ENCODE results near the gene CENPQ. TPM values are rescaled to one million over a fixed set of nuclear protein-coding genes. Genes with fewer than 3 reads are reported as not detected.
A peak's percentile ranks its signal among the peaks of the same experiment; 100 is the strongest.

Gene CENPQ, protein sequence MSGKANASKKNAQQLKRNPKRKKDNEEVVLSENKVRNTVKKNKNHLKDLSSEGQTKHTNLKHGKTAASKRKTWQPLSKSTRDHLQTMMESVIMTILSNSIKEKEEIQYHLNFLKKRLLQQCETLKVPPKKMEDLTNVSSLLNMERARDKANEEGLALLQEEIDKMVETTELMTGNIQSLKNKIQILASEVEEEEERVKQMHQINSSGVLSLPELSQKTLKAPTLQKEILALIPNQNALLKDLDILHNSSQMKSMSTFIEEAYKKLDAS
- total RNA-seq = 13.9 and 14.1 TPM in 2 replicates

DNA sequence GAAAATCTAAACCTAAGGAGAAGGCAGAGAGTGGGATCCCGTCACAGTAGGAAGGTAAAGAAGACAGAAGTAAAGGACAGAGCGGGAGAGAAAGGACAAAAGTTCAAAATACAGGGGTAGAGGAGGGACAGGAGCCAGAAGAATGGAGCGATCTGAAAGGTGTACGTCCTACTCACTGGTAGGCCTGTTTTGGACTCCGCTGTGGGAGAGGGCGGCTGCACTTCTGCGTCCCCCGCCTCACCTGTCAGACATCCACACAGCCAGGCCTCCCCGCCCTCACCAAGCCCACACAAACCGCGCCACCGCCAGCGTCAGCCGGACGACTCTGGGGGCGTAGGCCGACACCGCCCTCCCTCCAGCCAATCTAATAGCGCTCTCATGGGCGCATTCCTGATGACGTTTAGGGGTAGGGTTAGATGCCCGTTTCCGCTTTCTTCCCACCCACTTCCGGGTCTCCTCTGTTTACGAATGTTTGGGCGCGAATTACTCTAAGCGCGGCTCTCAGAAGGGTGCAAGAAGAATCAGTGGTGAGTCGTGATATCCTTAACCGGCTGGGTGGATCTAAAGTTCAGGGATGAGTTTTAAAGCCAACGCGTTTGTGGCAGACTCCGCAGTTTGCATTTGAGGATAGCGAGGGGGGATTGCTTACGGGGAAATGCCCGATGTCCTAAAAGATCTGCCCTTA, at the start of gene CENPQ, which contains the start of gene MMUT:
CENPQ (plus strand) TSS at position 444 of the 685 bp plus-strand sequence. CDS start 6,807 bp downstream, outside the sequence.
MMUT (minus strand) TSS at position 327 of the 685 bp plus-strand sequence. CDS start 3,787 bp downstream, outside the sequence.
- no peaks in the 10 kb centered on the region for H3K27me3 Mint-ChIP-seq (ENCODE audit: low read depth)
- peak within 1 kb of the TSS; percentile 97 for H3K27ac Mint-ChIP-seq
- H3K9me3 Mint-ChIP-seq = no peaks in the 10 kb centered on the region
- DNase-seq (ENCODE audit: low spot score) = peak; percentile 91
- H3K36me3 Mint-ChIP-seq (ENCODE audit: low read depth) = peaks cover 26% of the 10 kb centered on the region
- H3K4me1 Mint-ChIP-seq (ENCODE audit: low read depth) = peaks cover 36% of the 10 kb centered on the region
- intact Hi-C loops (cut with micrococcal nuclease) = loop anchor here (2.0 to 5.0 kb wide), 2 partner anchors 20 to 89 kb away; partner anchors contain the start of gene C6orf141
- H3K4me3 Mint-ChIP-seq (ENCODE audit: low read depth) = peak within 1 kb of the TSS; percentile 99

DNA sequence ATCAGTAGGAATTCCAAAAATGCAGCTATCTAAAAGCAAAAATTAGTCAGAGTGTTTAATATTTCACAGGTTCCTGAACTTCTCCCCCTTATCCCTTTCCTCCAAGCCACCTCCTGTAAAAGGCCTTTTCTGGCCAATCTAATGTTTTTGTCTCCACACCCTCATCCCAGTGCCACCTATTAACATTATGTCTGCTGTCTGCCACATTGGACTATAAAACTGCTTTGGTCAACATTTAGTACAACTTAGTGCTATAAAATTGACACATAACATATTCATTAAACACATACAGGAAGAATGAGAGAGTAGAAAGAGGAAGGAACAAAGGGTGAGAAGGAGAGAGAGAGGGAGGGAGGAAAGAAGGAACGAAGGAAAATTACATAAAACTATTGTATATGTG, 47.8 kb upstream of the CENPQ start:
- Mint-ChIP-seq H3K4me3 (ENCODE audit: low read depth) (no peak overlapping the region), H3K27ac (no peak overlapping the region), H3K36me3 (ENCODE audit: low read depth) (no peaks in the 10 kb centered on the region), H3K27me3 (ENCODE audit: low read depth) (peaks cover 8% of the 10 kb centered on the region), H3K9me3 (no peaks in the 10 kb centered on the region), H3K4me1 (ENCODE audit: low read depth) (no peaks in the 10 kb centered on the region)
- intact Hi-C loops (cut with micrococcal nuclease) = no loop called here
- no peak for DNase-seq (ENCODE audit: low spot score)

DNA sequence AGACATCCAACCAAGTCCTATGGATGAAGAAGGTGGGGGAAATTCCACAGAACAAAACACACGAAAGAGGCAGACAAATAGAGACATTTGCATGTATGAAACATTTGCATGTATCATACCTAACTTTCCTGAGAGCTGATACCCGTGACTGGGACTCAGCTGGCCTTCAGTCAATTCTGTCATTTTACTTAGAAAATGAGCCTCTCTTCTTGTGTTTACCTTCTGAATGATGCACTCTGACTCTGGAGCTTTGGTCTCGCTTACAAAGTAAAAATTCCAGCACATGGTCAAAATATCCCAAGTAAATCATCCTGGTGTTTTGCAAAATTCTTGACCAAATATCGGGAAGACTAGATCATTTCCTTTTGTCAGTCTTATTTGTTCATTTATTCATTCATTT, 47.0 kb upstream of the CENPQ start:
- no peaks in the 10 kb centered on the region for H3K4me1 Mint-ChIP-seq (ENCODE audit: low read depth)
- peaks cover 10% of the 10 kb centered on the region for H3K27me3 Mint-ChIP-seq (ENCODE audit: low read depth)
- H3K4me3 Mint-ChIP-seq (ENCODE audit: low read depth) = no peak overlapping the region
- no peak overlapping the region for H3K27ac Mint-ChIP-seq
- H3K9me3 Mint-ChIP-seq = no peaks in the 10 kb centered on the region
- no peaks in the 10 kb centered on the region for H3K36me3 Mint-ChIP-seq (ENCODE audit: low read depth)
- DNase-seq (ENCODE audit: low spot score) = no peak
- intact Hi-C loops (cut with micrococcal nuclease) = no loop called here

DNA sequence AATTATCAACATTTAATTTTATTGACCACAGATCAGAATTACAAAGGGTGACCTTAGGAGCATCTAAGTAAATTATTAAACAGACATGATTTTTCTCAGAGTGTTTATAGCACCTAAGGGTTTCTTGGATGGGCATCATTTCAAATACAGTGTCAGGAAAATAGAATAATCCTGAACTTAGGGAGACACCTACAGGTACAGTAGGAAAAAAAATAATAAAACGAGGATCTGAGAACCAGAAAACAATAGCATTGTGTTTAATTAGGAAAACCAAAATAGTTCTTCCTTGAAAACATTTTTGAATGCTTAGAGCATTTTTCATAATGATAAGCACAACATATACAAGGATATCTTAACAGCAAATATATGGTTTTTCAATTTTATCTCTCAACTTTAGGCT, 39.4 kb upstream of the CENPQ start:
- no peak for DNase-seq (ENCODE audit: low spot score)
- Mint-ChIP-seq H3K27me3 (ENCODE audit: low read depth) (peaks cover 6% of the 10 kb centered on the region), H3K4me1 (ENCODE audit: low read depth) (no peaks in the 10 kb centered on the region), H3K4me3 (ENCODE audit: low read depth) (no peak overlapping the region), H3K9me3 (no peaks in the 10 kb centered on the region), H3K27ac (no peak overlapping the region), H3K36me3 (ENCODE audit: low read depth) (no peaks in the 10 kb centered on the region)
- intact Hi-C loops (cut with micrococcal nuclease) = no loop called here

DNA sequence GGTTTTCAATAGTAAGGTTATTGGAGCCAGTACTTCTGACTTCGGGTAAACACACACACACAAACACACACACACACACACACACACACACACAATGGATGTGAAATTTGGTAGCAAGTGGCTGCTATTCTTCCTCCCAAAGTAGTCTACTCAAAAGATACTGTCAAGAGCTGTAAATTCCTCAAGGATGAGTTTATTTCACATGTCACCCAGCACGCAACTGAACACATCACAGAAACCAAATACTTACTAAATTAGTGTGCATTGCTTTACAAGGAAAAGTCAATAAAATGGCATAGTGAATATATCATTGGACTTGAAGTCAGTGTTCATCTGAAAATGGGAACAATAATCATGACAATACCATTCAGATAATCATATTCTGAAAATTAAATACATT, 33.0 kb upstream of the CENPQ start:
- Mint-ChIP-seq H3K4me3 (ENCODE audit: low read depth) (no peak overlapping the region), H3K4me1 (ENCODE audit: low read depth) (no peaks in the 10 kb centered on the region), H3K27me3 (ENCODE audit: low read depth) (no peaks in the 10 kb centered on the region), H3K9me3 (no peaks in the 10 kb centered on the region), H3K27ac (no peak overlapping the region), H3K36me3 (ENCODE audit: low read depth) (peaks cover 20% of the 10 kb centered on the region)
- intact Hi-C loops (cut with micrococcal nuclease) = no loop called here
- DNase-seq (ENCODE audit: low spot score) = no peak

DNA sequence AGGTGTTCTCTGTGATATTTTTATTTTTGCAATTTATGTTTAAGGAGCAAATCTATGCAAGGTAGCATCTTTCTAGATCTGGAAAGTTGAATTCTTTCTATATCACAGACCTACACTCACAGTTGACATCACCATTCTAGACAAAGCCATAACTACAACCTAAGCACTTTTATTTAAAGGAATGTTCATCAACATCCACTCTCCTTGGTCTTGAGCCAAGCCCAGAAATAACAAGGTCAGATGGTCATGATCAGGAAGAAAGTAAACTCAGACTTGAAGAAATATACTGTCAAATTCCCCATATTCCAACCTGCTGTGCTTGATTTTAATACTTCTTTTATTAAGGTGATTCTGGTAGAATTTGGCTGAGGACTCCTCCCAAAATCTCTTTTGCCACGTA, 32.3 kb upstream of the CENPQ start:
- Mint-ChIP-seq H3K27ac (no peak overlapping the region), H3K4me1 (ENCODE audit: low read depth) (no peaks in the 10 kb centered on the region), H3K36me3 (ENCODE audit: low read depth) (peaks cover 26% of the 10 kb centered on the region), H3K9me3 (no peaks in the 10 kb centered on the region), H3K4me3 (ENCODE audit: low read depth) (no peak overlapping the region), H3K27me3 (ENCODE audit: low read depth) (no peaks in the 10 kb centered on the region)
- no peak for DNase-seq (ENCODE audit: low spot score)
- intact Hi-C loops (cut with micrococcal nuclease) = no loop called here

DNA sequence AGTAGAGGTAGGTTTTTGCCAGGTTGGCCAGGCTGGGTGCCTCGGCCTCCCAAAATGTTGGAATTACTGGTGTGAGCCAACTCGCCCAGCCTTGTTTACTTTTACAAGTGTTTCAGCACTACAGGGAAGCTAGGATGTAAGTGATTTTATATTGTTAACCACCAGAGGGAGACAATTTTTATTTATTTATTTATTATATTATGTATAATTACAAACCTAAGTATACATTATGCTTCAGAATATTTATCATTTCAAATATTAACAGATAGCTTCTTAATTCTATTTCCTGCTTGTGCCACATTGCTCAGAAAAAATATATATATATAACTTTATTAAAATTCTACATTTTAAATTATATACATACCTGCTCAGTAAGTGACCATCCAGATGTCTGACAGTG, 9.9 kb upstream of the CENPQ start:
- intact Hi-C loops (cut with micrococcal nuclease) = no loop called here
- Mint-ChIP-seq H3K36me3 (ENCODE audit: low read depth) (peaks cover 33% of the 10 kb centered on the region), H3K9me3 (no peaks in the 10 kb centered on the region), H3K27me3 (ENCODE audit: low read depth) (no peaks in the 10 kb centered on the region), H3K4me3 (ENCODE audit: low read depth) (no peak overlapping the region), H3K4me1 (ENCODE audit: low read depth) (peaks cover 10% of the 10 kb centered on the region), H3K27ac (no peak overlapping the region)
- DNase-seq (ENCODE audit: low spot score) = no peak

DNA sequence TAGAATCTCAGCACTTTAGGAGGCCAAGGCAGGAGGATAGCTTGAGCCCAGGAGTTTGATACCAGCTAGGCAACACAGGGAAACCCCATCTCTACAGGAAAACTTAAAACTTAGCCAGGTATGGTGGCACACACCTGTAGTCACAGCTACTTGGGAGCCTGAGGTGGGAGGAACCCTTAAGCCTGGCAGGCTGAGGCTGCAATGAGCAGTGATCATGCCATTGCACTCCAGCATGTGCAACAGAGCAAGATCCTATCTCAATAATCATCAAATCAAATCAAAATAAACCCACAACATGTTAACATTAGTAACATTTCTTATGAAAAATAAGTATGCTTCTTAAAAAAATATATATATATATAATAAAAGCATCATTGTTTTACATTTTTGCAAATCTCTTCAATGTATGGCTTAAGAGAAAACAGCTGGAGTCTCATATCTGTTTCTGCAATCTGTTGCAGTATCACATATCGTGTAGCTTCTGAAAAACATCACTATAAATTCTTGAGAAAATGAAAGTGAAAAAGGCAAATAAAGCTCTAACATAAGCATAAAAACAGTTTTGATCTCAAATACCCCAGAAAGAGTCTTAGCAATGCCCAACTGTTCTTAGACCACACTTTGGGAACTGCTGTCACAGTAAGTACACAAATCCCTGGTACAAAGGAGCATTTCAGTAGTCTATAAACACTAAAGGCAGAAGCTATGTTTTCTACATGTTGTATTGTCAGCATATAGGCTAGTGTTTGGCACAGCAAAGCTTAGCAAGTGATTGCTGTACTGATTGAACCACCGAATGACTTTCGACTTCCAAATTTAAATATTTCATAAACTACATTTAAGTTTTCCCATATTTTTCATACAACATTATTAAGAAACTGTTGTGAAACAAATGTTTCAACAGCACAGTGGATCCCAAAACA, 8.1 kb upstream of the CENPQ start:
- intact Hi-C loops (cut with micrococcal nuclease) = no loop called here
- Mint-ChIP-seq H3K4me3 (ENCODE audit: low read depth) (no peak overlapping the region), H3K36me3 (ENCODE audit: low read depth) (peaks cover 39% of the 10 kb centered on the region)

DNA sequence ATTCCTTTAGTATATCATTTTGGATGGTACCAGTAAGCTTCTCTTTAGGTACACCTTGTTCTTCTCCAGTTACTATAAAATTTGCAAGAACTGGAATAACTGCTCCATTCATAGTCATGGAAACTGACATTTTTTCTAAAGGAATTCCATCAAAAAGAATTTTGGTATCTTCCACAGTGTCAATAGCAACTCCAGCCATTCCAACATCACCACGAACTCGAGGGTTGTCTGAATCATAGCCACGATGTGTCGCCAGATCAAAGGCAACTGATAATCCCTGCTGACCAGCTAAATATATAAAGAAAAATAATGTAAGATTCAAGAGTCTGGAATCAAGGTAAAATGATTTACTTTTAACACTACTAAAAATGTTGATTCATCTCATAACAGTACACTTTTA, 5.4 kb upstream of the CENPQ start:
- DNase-seq (ENCODE audit: low spot score) = no peak
- Mint-ChIP-seq H3K27ac (no peak overlapping the region), H3K4me1 (ENCODE audit: low read depth) (peaks cover 27% of the 10 kb centered on the region), H3K36me3 (ENCODE audit: low read depth) (peaks cover 31% of the 10 kb centered on the region), H3K27me3 (ENCODE audit: low read depth) (no peaks in the 10 kb centered on the region), H3K9me3 (no peaks in the 10 kb centered on the region), H3K4me3 (ENCODE audit: low read depth) (no peak overlapping the region)
- intact Hi-C loops (cut with micrococcal nuclease) = no loop called here

More for the DNA sequence above, 8.1 kb upstream of the CENPQ start:
- Mint-ChIP-seq H3K27me3 (ENCODE audit: low read depth) (no peaks in the 10 kb centered on the region), H3K27ac (peak overlapping the region; percentile 72), H3K4me1 (ENCODE audit: low read depth) (peaks cover 16% of the 10 kb centered on the region), H3K9me3 (no peaks in the 10 kb centered on the region)
- DNase-seq (ENCODE audit: low spot score) = no peak

DNA sequence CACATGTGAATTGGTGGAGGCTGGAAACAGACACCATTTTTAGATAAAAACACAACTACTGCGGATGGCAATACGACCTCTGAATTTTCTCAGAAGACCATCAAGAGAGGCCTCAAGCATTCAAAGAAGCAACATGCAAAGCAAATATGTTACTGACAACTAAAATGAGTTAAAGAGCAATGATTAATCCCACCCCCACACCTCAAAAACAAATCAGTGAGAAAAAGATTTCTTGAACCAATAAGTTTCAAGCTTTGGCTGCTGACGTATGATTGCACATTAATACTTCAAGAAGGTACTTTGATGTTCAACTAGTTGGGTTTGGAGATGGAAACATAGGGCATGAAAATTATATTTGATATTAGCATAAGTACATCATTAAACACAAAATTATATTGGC, 1.1 kb upstream of the CENPQ start:
- H3K36me3 Mint-ChIP-seq (ENCODE audit: low read depth) = peaks cover 33% of the 10 kb centered on the region
- DNase-seq (ENCODE audit: low spot score) = no peak
- no peaks in the 10 kb centered on the region for H3K27me3 Mint-ChIP-seq (ENCODE audit: low read depth)
- intact Hi-C loops (cut with micrococcal nuclease) = loop anchor here (2.0 to 5.0 kb wide), 2 partner anchors 19 to 90 kb away; partner anchors contain the start of gene C6orf141
- H3K9me3 Mint-ChIP-seq = no peaks in the 10 kb centered on the region
- peak overlapping the region; percentile 99 for H3K4me3 Mint-ChIP-seq (ENCODE audit: low read depth)
- peaks cover 33% of the 10 kb centered on the region for H3K4me1 Mint-ChIP-seq (ENCODE audit: low read depth)
- peak overlapping the region; percentile 97 for H3K27ac Mint-ChIP-seq

DNA sequence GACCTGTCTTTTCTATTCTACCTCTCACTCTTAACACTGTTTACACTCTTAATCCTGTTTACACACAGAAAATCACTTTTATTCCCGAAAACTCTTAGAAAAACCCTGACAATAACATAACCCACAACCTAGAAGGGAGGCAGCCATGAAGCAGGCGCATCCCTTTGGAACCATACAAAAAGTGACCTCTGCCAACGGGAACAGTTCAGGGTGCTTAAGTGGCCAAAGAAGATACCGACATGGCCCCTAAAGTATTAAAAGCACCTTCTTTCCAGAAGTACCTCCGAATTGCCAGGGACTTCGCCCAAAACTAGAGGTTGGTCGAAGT, 607 bp upstream of the CENPQ start:
- Mint-ChIP-seq H3K27ac (peak overlapping the region; percentile 97), H3K36me3 (ENCODE audit: low read depth) (peaks cover 30% of the 10 kb centered on the region), H3K4me3 (ENCODE audit: low read depth) (peak overlapping the region; percentile 99), H3K9me3 (no peaks in the 10 kb centered on the region), H3K4me1 (ENCODE audit: low read depth) (peaks cover 33% of the 10 kb centered on the region), H3K27me3 (ENCODE audit: low read depth) (no peaks in the 10 kb centered on the region)
- no peak for DNase-seq (ENCODE audit: low spot score)
- intact Hi-C loops (cut with micrococcal nuclease) = loop anchor here (2.0 to 5.0 kb wide), 2 partner anchors 20 to 90 kb away; partner anchors contain the start of gene C6orf141

DNA sequence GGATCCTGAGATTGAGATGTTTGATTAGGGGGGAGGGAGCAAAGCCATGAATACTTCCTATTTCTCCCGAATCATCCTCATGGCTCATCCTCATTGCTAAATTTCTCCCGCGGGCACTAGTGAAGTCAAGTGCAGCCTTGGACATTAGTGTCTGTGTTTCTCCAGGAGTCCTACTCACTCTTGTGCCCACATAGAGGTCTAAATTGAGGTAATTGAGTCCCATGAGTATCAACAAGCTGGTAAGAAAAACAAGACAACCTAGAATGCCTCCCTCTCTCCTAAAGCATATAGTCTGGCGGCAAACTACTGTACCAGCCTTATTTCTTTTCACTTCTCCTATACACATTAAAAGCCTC, 420 bp downstream of the CENPQ start:
- Mint-ChIP-seq H3K27me3 (ENCODE audit: low read depth) (no peaks in the 10 kb centered on the region), H3K27ac (peak overlapping the region; percentile 97), H3K4me3 (ENCODE audit: low read depth) (peak overlapping the region; percentile 99), H3K9me3 (no peaks in the 10 kb centered on the region), H3K36me3 (ENCODE audit: low read depth) (peaks cover 23% of the 10 kb centered on the region), H3K4me1 (ENCODE audit: low read depth) (peaks cover 35% of the 10 kb centered on the region)
- intact Hi-C loops (cut with micrococcal nuclease) = loop anchor here (2.0 to 5.0 kb wide), 2 partner anchors 21 to 89 kb away; partner anchors contain the start of gene C6orf141
- no peak for DNase-seq (ENCODE audit: low spot score)

Measured in activated T-helper 2 cell treated with anti-CD3 and anti-CD28 coated beads, Interferon-gamma antibody, Interleukin-2, Interleukin-4, amounts not matched to agents 10 μg/mL and 5 μg/mL and 100 μg/mL, durations not matched to agents 14 hours and 24 hours and 36 hours (primary cell).